GM13976 (cell line): ENCODE results near the gene GJA1.

ENCODE experiments used
- DNase-seq: peaks from one replicate; pipeline ENCODE4 v3.0.0; 2012; ENCODE audit warnings: low spot score
- CTCF ChIP-seq: IDR thresholded peaks from 2 replicates; pipeline ENCODE4 v1.5.1; 2012; ENCODE audit warnings: borderline replicate concordance, mild to moderate bottlenecking; ENCODE audit not compliant: insufficient read depth; ENCODE audit errors: extremely low read depth, missing control alignments, control extremely low read depth
- in situ Hi-C: fragments of 300-500 bp; cut with MboI; formaldehyde crosslinking; loops from one replicate; pipeline ENCODE4 v1.12.0; 2022; ENCODE audit warnings: low sequenced_read_pairs, mixed read lengths, inconsistent platforms; ENCODE audit not compliant: unreplicated experiment

Gene GJA1

GRCh38 chr6:121453191-121453590 lies 17.7 kb downstream of the GJA1 start:
- in situ Hi-C loops, result no loop called here
- TF ChIP-seq CTCF, result no peak
- no peak for DNase-seq

GRCh38 chr6:121460170-121460569 lies 24.7 kb downstream of the GJA1 start:
- in situ Hi-C loops, result no loop called here
- DNase-seq, result peak; percentile 20
- no peak for TF ChIP-seq CTCF

DNA sequence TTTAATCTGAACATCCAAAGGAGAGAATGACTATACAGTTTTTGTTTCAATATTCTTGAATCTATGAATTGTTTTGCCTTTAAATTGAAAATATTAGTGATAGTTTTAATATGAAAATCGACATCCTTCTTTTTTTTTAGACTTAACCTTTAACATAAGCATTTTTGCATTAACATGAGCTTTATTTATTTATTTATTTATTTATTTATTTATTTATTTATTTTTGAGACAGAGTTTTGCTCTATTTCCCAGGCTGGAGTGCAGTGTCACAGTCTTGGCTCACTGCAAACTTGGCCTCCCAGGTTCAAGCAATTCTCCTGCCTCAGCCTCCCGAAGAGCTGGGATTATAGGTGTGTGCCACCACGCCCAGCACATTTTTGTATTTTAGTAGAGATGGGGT lies 27.6 kb downstream of the GJA1 start:
- no peak for DNase-seq
- TF ChIP-seq CTCF, result no peak
- in situ Hi-C loops, result no loop called here

DNA sequence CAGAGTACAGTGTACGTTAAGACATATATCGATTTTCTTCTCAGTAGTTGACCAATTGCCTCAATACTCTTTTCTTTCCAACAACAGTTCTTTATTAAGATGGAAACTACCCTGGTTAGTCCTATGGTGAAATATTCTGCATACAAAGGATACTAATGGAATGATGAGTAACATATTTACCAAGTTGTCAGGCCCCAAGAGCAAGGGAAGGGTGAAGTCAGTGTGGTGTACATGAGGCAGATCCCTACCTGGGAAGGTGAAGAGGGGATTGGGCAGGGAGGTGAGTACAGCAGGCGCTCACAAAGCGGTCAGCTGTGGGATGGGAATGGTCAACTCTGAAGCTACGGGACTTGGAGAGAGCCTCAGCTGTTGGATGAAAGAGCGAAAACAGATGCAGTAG lies 29.7 kb downstream of the GJA1 start:
- no peak for TF ChIP-seq CTCF
- no peak for DNase-seq
- in situ Hi-C loops, result no loop called here

- in situ Hi-C loops, result no loop called here
- no peak for DNase-seq
- no peak for TF ChIP-seq CTCF
Measured at GRCh38 chr6:121479486-121480098, 44.1 kb downstream of the GJA1 start.

- no peak for DNase-seq
Measured at GRCh38 chr6:121480099-121480713, 44.8 kb downstream of the GJA1 start.

More at GRCh38 chr6:121480099-121480713, 44.8 kb downstream of the GJA1 start:
- in situ Hi-C loops, result no loop called here
- TF ChIP-seq CTCF, result no peak
